Measurements from ENCODE around the gene PRKACB.

DNA sequence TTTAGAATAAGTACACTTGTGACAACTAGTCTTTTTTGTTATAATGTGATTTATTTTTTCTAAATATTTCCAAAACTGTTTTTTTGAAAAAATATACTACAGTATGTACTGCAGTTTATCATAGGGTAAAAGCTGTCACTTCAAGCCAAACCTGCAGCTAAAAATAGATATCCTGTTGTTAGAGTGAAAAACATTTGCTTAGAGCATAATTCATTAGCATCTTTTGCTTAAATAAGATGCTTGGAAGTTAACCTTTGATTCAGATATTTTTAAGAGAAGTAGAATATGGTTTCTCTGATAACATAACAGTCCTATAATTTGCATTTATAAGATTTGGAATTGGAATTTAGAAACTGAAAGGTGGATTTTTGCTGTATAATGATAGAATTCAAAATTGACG lies 21.5 kb downstream of the PRKACB start:
- TF ChIP-seq, protein P1, sequence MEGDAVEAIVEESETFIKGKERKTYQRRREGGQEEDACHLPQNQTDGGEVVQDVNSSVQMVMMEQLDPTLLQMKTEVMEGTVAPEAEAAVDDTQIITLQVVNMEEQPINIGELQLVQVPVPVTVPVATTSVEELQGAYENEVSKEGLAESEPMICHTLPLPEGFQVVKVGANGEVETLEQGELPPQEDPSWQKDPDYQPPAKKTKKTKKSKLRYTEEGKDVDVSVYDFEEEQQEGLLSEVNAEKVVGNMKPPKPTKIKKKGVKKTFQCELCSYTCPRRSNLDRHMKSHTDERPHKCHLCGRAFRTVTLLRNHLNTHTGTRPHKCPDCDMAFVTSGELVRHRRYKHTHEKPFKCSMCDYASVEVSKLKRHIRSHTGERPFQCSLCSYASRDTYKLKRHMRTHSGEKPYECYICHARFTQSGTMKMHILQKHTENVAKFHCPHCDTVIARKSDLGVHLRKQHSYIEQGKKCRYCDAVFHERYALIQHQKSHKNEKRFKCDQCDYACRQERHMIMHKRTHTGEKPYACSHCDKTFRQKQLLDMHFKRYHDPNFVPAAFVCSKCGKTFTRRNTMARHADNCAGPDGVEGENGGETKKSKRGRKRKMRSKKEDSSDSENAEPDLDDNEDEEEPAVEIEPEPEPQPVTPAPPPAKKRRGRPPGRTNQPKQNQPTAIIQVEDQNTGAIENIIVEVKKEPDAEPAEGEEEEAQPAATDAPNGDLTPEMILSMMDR (IDR thresholded peaks at IDR 0.05) = no peak
- no peak for TF ChIP-seq POLR2A (IDR thresholded peaks at IDR 0.05)
